ENCODE data around the gene SASS6.
"Not testable (repeated sequence)": the region's sequence is repeated elsewhere in the genome, so short reads cannot be mapped to it uniquely, and the experiment has no call there.

The SASS6 gene

DNA sequence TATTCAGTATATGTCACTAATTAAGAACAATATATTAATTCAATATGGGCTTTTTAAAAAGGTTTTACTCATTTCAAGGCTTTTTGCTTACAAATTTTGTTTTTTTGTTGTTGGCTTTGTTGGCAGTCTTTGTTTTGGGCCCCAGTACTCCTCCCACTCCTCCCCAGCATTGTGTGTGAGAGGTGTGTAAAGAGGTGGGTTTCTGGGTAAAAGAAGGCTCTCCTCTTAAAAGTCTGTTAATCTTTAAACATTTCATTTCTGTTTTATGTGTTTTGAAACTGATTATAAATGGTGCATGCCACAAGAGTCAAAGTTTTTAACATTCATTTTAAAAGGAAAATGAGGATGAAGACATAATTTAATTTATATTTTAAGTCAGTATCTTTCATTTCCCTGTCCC, 79.6 kb downstream of the SASS6 start:
- no peak overlapping the region for H3K9ac ChIP-seq (ENCODE audit: low read depth, low read length)
- peaks cover 39% of the 10 kb centered on the region for H3K36me3 ChIP-seq (ENCODE audit: insufficient read depth, low read length)
- H3K79me2 ChIP-seq (ENCODE audit: insufficient read depth, low read length), result peaks cover 95% of the 10 kb centered on the region
- H3K4me2 ChIP-seq (ENCODE audit: insufficient read depth, low read length), result no peak overlapping the region
- ATAC-seq (ENCODE audit: insufficient read depth, low read depth) (no peak), DNase-seq (no peak)
- peaks cover 28% of the 10 kb centered on the region for H4K20me1 ChIP-seq (ENCODE audit: insufficient read depth, low read length)
- H3K27me3 ChIP-seq (ENCODE audit: insufficient read depth, low read length, poor library complexity), result no peaks in the 10 kb centered on the region
- no peak for TF ChIP-seq EZH2 (IDR thresholded peaks at IDR 0.05; ENCODE audit: borderline replicate concordance, low read depth, low read length, severe bottlenecking)
- TF ChIP-seq, protein P1, sequence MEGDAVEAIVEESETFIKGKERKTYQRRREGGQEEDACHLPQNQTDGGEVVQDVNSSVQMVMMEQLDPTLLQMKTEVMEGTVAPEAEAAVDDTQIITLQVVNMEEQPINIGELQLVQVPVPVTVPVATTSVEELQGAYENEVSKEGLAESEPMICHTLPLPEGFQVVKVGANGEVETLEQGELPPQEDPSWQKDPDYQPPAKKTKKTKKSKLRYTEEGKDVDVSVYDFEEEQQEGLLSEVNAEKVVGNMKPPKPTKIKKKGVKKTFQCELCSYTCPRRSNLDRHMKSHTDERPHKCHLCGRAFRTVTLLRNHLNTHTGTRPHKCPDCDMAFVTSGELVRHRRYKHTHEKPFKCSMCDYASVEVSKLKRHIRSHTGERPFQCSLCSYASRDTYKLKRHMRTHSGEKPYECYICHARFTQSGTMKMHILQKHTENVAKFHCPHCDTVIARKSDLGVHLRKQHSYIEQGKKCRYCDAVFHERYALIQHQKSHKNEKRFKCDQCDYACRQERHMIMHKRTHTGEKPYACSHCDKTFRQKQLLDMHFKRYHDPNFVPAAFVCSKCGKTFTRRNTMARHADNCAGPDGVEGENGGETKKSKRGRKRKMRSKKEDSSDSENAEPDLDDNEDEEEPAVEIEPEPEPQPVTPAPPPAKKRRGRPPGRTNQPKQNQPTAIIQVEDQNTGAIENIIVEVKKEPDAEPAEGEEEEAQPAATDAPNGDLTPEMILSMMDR (IDR thresholded peaks at IDR 0.05; ENCODE audit: borderline replicate concordance, extremely low read depth, low read length, poor library complexity, severe bottlenecking), result no peak
- H3K9me3 ChIP-seq (ENCODE audit: insufficient read depth, low read length, severe bottlenecking), result no peaks in the 10 kb centered on the region
- H3K27ac ChIP-seq (ENCODE audit: low read length), result no peak overlapping the region
- H3K4me1 ChIP-seq (ENCODE audit: insufficient read depth, low read length), result peaks cover 13% of the 10 kb centered on the region; the same call in 1 of the 2 replicates
- H2AFZ ChIP-seq (ENCODE audit: low read depth, low read length), result no peak overlapping the region
- H3K4me3 ChIP-seq (ENCODE audit: low read depth in 1 of 2, low read length in 2 of 2), result no peak overlapping the region

DNA sequence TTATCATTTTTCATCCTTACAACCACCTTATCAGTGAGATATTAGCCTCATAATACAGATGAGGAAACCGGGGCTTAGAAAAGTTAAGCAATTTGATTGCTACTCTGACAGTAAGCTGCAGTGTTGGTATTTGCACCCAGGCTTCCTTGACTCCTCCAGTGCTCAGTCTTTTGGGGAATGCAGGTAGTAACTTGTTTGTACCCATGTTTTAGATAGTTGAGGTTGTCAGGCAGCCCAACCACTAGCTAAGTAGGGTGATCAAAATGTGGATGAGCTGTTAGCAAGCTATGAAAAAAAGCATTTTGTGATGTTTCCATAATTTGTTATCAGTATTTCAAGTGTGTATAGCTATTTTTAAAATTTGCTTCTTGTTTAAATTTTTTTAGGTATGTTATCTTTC, 80.8 kb downstream of the SASS6 start:
- no peaks in the 10 kb centered on the region for H3K27me3 ChIP-seq (ENCODE audit: insufficient read depth, low read length, poor library complexity)
- H3K27ac ChIP-seq (ENCODE audit: low read length), result no peak overlapping the region
- peaks cover 27% of the 10 kb centered on the region for H3K36me3 ChIP-seq (ENCODE audit: insufficient read depth, low read length)
- DNase-seq (no peak), ATAC-seq (ENCODE audit: insufficient read depth, low read depth) (0 out of 3 replicates have a peak, but pooled peaks have one; percentile 31)
- peaks cover 35% of the 10 kb centered on the region for H4K20me1 ChIP-seq (ENCODE audit: insufficient read depth, low read length)
- TF ChIP-seq, protein P1 (IDR thresholded peaks at IDR 0.05; ENCODE audit: borderline replicate concordance, extremely low read depth, low read length, poor library complexity, severe bottlenecking), result no peak
- no peak for TF ChIP-seq EZH2 (IDR thresholded peaks at IDR 0.05; ENCODE audit: borderline replicate concordance, low read depth, low read length, severe bottlenecking)
- H3K79me2 ChIP-seq (ENCODE audit: insufficient read depth, low read length), result peaks cover 96% of the 10 kb centered on the region
- H3K4me2 ChIP-seq (ENCODE audit: insufficient read depth, low read length), result no peak overlapping the region
- H3K9ac ChIP-seq (ENCODE audit: low read depth, low read length), result no peak overlapping the region
- H3K4me3 ChIP-seq (ENCODE audit: low read depth in 1 of 2, low read length in 2 of 2), result no peak overlapping the region
- H3K4me1 ChIP-seq (ENCODE audit: insufficient read depth, low read length), result peaks cover 15% of the 10 kb centered on the region; the same call in 1 of the 2 replicates
- no peak overlapping the region for H2AFZ ChIP-seq (ENCODE audit: low read depth, low read length)
- H3K9me3 ChIP-seq (ENCODE audit: insufficient read depth, low read length, severe bottlenecking), result no peaks in the 10 kb centered on the region

DNA sequence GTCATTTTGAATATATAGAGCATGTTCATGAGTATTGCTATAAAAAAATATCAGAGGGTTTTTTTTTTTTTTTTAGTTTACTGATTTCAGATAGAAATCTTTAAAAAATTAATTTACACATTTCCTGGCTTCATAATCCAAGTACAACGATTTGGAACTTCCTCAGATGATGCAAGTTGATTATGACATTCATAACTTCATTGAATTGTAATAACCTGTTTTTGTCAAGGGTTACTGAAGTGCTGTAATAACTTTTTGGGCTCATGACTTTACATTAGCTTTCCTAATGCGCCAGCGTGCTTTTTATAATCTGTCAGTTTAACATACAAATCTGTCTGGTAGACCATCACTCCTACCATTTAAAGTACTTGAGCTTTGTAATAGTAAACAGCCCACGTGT, 81.3 kb downstream of the SASS6 start:
- H3K27me3 ChIP-seq (ENCODE audit: insufficient read depth, low read length, poor library complexity), result no peaks in the 10 kb centered on the region
- H3K27ac ChIP-seq (ENCODE audit: low read length), result no peak overlapping the region
- peaks cover 37% of the 10 kb centered on the region for H4K20me1 ChIP-seq (ENCODE audit: insufficient read depth, low read length)
- no peak overlapping the region for H3K4me3 ChIP-seq (ENCODE audit: low read depth in 1 of 2, low read length in 2 of 2)
- H3K9ac ChIP-seq (ENCODE audit: low read depth, low read length), result no peak overlapping the region
- H3K79me2 ChIP-seq (ENCODE audit: insufficient read depth, low read length), result peaks cover 96% of the 10 kb centered on the region
- DNase-seq (no peak), ATAC-seq (ENCODE audit: insufficient read depth, low read depth) (no peak)
- H2AFZ ChIP-seq (ENCODE audit: low read depth, low read length), result no peak overlapping the region
- H3K4me1 ChIP-seq (ENCODE audit: insufficient read depth, low read length), result peaks cover 20% of the 10 kb centered on the region
- H3K9me3 ChIP-seq (ENCODE audit: insufficient read depth, low read length, severe bottlenecking), result no peaks in the 10 kb centered on the region
- H3K4me2 ChIP-seq (ENCODE audit: insufficient read depth, low read length), result no peak overlapping the region
- TF ChIP-seq EZH2 (IDR thresholded peaks at IDR 0.05; ENCODE audit: borderline replicate concordance, low read depth, low read length, severe bottlenecking), result no peak
- TF ChIP-seq, protein P1 (IDR thresholded peaks at IDR 0.05; ENCODE audit: borderline replicate concordance, extremely low read depth, low read length, poor library complexity, severe bottlenecking), result no peak
- H3K36me3 ChIP-seq (ENCODE audit: insufficient read depth, low read length), result peaks cover 26% of the 10 kb centered on the region

DNA sequence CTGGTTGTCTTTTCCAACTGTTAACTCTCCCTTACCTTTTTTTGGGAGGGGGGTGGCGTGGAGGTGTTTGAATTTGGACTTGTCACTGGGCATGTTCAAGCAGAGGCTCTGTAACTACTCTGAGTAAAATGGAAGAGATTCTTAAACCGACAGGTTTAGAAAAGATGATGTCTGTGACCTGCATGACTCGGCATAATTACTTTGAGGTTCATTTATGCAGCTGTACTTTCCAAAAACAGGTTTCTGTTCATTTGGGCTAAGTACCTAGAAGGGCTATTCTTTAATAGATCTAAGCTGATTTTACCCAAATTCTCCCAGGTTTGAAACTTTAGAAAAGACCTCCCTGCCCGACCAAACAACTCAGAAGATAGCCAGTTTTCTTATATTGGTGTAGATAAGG, 82.6 kb downstream of the SASS6 start:
- DNase-seq (no peak), ATAC-seq (ENCODE audit: insufficient read depth, low read depth) (no peak)
- TF ChIP-seq EZH2 (IDR thresholded peaks at IDR 0.05; ENCODE audit: borderline replicate concordance, low read depth, low read length, severe bottlenecking), result no peak
- TF ChIP-seq, protein P1 (IDR thresholded peaks at IDR 0.05; ENCODE audit: borderline replicate concordance, extremely low read depth, low read length, poor library complexity, severe bottlenecking), result no peak
- H3K9me3 ChIP-seq (ENCODE audit: insufficient read depth, low read length, severe bottlenecking), result no peaks in the 10 kb centered on the region
- peaks cover 97% of the 10 kb centered on the region for H3K79me2 ChIP-seq (ENCODE audit: insufficient read depth, low read length)
- H4K20me1 ChIP-seq (ENCODE audit: insufficient read depth, low read length), result peaks cover 36% of the 10 kb centered on the region
- H3K27me3 ChIP-seq (ENCODE audit: insufficient read depth, low read length, poor library complexity), result no peaks in the 10 kb centered on the region
- H3K9ac ChIP-seq (ENCODE audit: low read depth, low read length), result no peak overlapping the region
- H3K27ac ChIP-seq (ENCODE audit: low read length), result peak overlapping the region; percentile 22
- H3K4me1 ChIP-seq (ENCODE audit: insufficient read depth, low read length), result peaks cover 27% of the 10 kb centered on the region
- H3K4me3 ChIP-seq (ENCODE audit: low read depth in 1 of 2, low read length in 2 of 2), result no peak overlapping the region
- peaks cover 23% of the 10 kb centered on the region for H3K36me3 ChIP-seq (ENCODE audit: insufficient read depth, low read length)
- H3K4me2 ChIP-seq (ENCODE audit: insufficient read depth, low read length), result no peak overlapping the region
- no peak overlapping the region for H2AFZ ChIP-seq (ENCODE audit: low read depth, low read length)

DNA sequence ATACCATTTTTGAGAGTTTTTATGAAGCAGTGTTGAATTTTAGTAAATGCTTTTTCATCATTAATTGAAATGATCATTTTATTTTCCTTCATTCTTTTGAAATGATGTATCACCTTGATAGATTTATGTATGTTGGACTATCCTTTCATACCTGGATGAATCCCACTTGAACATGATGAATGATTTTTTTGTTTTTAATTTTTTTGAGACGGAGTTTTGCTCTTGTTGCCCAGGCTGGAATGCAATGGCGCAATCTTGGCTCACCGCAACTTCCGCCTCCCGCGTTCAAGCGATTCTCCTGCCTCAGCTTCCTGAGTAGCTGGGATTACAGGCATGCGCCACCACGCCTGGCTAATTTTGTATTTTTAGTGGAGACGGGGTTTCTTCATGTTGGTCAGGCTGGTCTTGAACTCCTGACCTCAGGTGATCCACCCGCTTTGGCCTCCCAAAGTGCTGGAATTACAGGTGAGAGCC, 85.5 kb downstream of the SASS6 start:
- H3K4me1 ChIP-seq (ENCODE audit: insufficient read depth, low read length), result peaks cover 32% of the 10 kb centered on the region
- H3K27ac ChIP-seq (ENCODE audit: low read length); H2AFZ ChIP-seq (ENCODE audit: low read depth, low read length); ATAC-seq (ENCODE audit: insufficient read depth, low read depth); H3K9me3 ChIP-seq (ENCODE audit: insufficient read depth, low read length, severe bottlenecking); H3K4me3 ChIP-seq (ENCODE audit: low read depth in 1 of 2, low read length in 2 of 2); H3K27me3 ChIP-seq (ENCODE audit: insufficient read depth, low read length, poor library complexity); H3K9ac ChIP-seq (ENCODE audit: low read depth, low read length); DNase-seq; H3K4me2 ChIP-seq (ENCODE audit: insufficient read depth, low read length): not testable (repeated sequence)
- H3K36me3 ChIP-seq (ENCODE audit: insufficient read depth, low read length), result peaks cover 24% of the 10 kb centered on the region
- H3K79me2 ChIP-seq (ENCODE audit: insufficient read depth, low read length), result peaks cover 99% of the 10 kb centered on the region
- peaks cover 52% of the 10 kb centered on the region for H4K20me1 ChIP-seq (ENCODE audit: insufficient read depth, low read length)

Data from DND-41 (cell line).